ENCODE data around the gene C10orf95.

Gene C10orf95

DNA sequence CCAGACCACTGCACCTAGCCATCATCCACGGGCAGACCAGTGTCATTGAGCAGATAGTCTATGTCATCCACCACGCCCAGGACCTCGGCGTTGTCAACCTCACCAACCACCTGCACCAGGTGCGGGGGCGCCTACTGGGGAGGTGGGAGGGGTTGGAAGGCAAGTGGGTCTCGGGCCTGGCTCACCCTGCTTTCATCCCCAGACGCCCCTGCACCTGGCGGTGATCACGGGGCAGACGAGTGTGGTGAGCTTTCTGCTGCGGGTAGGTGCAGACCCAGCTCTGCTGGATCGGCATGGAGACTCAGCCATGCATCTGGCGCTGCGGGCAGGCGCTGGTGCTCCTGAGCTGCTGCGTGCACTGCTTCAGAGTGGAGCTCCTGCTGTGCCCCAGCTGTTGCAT is 51.3 kb downstream of the C10orf95 start:
- no peak for DNase-seq

All from NCI-H2029 treated with DMSO at 0.1 percent for 48 hours (cell line).